CD4-positive, alpha-beta memory T cell (primary cell): ENCODE measurements around the gene NUDT12. TPM values are rescaled to one million over a fixed set of nuclear protein-coding genes. Genes with fewer than 3 reads are reported as not detected.

Source experiments
- CTCF ChIA-PET: fragments of 350-600 bp; sonication (Branson Sonifier 250); formaldehyde crosslinking; loops from one replicate; lab custom pipeline; 2021; ENCODE audit warnings: inconsistent platforms; ENCODE audit not compliant: partially characterized antibody; lab: Charles Lee
- POLR2A ChIA-PET: fragments of 350-600 bp; sonication (Branson Sonifier 250); formaldehyde crosslinking; loops from one replicate; lab custom pipeline; 2021; ENCODE audit not compliant: partially characterized antibody; lab: Charles Lee
- DNase-seq, 5 donors: peaks; one replicate each; pipeline versions ENCODE4 v3.0.0 to v3.0.0-alpha.2; 2020 to 2022; ENCODE audit warnings: mixed read lengths in 1 of 5
- H3K27ac ChIP-seq: one replicate; pipeline ENCODE4 v1.7.0; 2013; ENCODE audit warnings: low read depth, low read length
- H3K27me3 ChIP-seq: 2 replicates; pipeline ENCODE4 v1.7.0; 2013; ENCODE audit warnings: mild to moderate bottlenecking, low read length, moderate library complexity; ENCODE audit not compliant: insufficient read depth
- H3K36me3 ChIP-seq: 2 replicates; pipeline ENCODE4 v1.7.0; 2013; ENCODE audit warnings: mild to moderate bottlenecking, low read length, moderate library complexity; ENCODE audit not compliant: insufficient read depth
- H3K4me1 ChIP-seq: 2 replicates; pipeline ENCODE4 v1.7.0; 2013; ENCODE audit warnings: mild to moderate bottlenecking, low read length, moderate library complexity; ENCODE audit not compliant: insufficient read depth
- H3K4me3 ChIP-seq, 2 donors: one replicate each; pipeline ENCODE4 v1.7.0; 2013; ENCODE audit warnings: low read length in 2 of 2, mild to moderate bottlenecking in 1 of 2
- H3K9me3 ChIP-seq, 2 donors: one replicate each; pipeline ENCODE4 v1.7.0; 2013; ENCODE audit warnings: low read length in 2 of 2, control low read depth in 1 of 2; ENCODE audit not compliant: control insufficient read depth in 1 of 2
- H3K27ac Mint-ChIP-seq, 7 donors: one replicate each; pipeline ENCODE4 v1.8.0; 2020 to 2021; ENCODE audit warnings: mixed read lengths in 7 of 7, mild to moderate bottlenecking in 6 of 7, inconsistent platforms in 3 of 7, moderate library complexity in 3 of 7
- H3K27me3 Mint-ChIP-seq, 2 donors: one replicate each; pipeline ENCODE4 v1.8.0; 2020 to 2021; ENCODE audit warnings: mixed read lengths in 2 of 2
- H3K36me3 Mint-ChIP-seq, 2 donors: one replicate each; pipeline ENCODE4 v1.8.0; 2020 to 2021; ENCODE audit warnings: mixed read lengths in 2 of 2, inconsistent platforms in 1 of 2, mild to moderate bottlenecking in 1 of 2
- H3K4me1 Mint-ChIP-seq, 4 donors: one replicate each; pipeline ENCODE4 v1.8.0; 2020 to 2021; ENCODE audit warnings: mixed read lengths in 4 of 4, mild to moderate bottlenecking in 1 of 4
- H3K4me3 Mint-ChIP-seq, 8 donors: one replicate each; pipeline ENCODE4 v1.8.0; 2020 to 2021; ENCODE audit warnings: mixed read lengths in 8 of 8, mild to moderate bottlenecking in 7 of 8, moderate library complexity in 6 of 8, inconsistent platforms in 3 of 8
- H3K9me3 Mint-ChIP-seq, 8 donors: one replicate each; pipeline ENCODE4 v1.8.0; 2020 to 2021; ENCODE audit warnings: mixed read lengths in 8 of 8, mild to moderate bottlenecking in 5 of 8, inconsistent platforms in 3 of 8, moderate library complexity in 1 of 8
- intact Hi-C: fragments of 100-400 bp; cut with micrococcal nuclease; formaldehyde crosslinking; loops from one replicate; pipeline ENCODE4 v1.15.1; 2023
- polyA plus RNA-seq, 2 donors: library from polyadenylated mRNA; unstranded; fragments of 300-500 nt; fragmentation: Illumina TruSeq; gene quantifications; one replicate each; pipeline ENCODE4 v1.2.3, GENCODE V29; 2021
- total RNA-seq, 2 experiments: library from RNA; stranded (reverse); gene quantifications; one replicate each; pipeline ENCODE4 v1.2.3, GENCODE V29; 2021

Gene NUDT12
- total and polyA plus RNA-seq, 4 experiments from 2014 or later: 0.61 to 2.8 (median 1.6) TPM

DNA sequence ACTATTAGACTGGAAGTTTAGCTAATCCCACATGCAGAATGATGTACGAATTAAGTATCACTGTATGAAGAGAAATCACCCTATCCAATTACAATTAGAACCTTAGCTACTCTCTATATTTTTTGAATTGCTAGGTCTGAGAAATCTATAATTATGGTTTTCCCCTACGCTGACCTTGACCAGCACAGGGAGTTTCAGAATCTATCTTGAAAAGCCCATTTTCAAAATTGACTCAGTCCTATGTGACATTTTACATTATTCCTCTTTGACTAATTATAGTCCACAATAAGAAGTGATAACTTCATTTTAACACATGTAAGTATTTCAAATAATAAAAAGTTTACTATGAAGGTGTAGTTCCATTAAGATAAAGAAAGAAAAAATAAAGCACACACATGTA, 21.5 kb downstream of the NUDT12 start:
- H3K27me3 ChIP-seq: no peaks in the 10 kb centered on the region
- no peak overlapping the region for H3K27ac ChIP-seq
- intact Hi-C loops: no loop called here
- Mint-ChIP-seq H3K27me3 (no peaks in the 10 kb centered on the region), H3K4me1 (no peaks in the 10 kb centered on the region), H3K27ac (no peak overlapping the region), H3K36me3 (no peaks in the 10 kb centered on the region), H3K9me3 (no peaks in the 10 kb centered on the region), H3K4me3 (no peak overlapping the region)
- H3K4me3 ChIP-seq: no peak overlapping the region
- no peaks in the 10 kb centered on the region for H3K36me3 ChIP-seq
- POLR2A ChIA-PET: no interaction called here
- no peaks in the 10 kb centered on the region for H3K9me3 ChIP-seq
- H3K4me1 ChIP-seq: no peaks in the 10 kb centered on the region
- CTCF ChIA-PET: no interaction called here
- DNase-seq: no peak

DNA sequence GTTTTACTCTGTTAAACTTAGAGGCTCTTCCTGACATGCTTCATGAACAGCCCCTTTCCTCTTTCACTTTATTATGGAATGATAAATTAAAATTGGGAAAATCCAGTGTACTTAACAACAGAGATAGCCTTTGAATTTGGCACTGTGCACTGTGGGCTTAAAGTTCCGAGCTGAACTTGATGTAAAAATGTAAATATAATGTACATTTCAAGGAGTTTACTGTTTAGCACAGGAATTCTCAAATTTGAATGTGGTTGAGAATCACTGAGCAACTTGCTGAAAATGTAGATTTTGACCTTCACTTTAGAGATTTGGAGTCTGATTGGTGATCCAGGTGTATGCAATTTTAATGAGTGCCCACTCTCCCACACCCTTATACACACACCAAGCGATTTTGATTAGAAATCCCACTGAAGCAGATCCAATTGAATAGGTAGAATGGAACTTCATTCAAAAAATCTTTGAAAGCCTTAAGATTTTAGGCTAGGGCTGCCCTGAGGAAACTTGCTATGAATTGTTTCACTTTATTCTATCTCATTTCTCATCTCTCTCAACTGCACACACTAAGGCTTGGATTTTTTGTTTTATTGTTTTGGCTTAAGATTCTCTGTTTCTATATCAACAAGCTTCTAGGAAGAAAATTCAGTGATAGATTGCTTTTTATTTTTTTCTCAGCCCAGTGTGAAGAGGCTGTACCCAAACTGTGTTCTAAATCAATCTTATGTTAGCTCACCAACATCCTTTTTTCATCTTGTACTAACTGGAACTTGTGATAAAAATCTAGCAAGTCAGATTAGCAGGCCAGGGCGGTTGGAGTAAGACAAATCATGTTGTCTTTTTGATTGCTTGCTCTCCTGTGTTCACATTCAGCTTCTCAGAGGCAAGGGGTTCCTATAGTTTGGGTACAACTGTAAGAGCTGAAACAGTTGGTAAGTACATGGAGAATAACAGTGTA, 22.9 kb downstream of the NUDT12 start:
- no peaks in the 10 kb centered on the region for H3K9me3 ChIP-seq
- no peaks in the 10 kb centered on the region for H3K36me3 Mint-ChIP-seq
- H3K36me3 ChIP-seq: no peaks in the 10 kb centered on the region
- DNase-seq: no peak
- H3K27ac ChIP-seq: no peak overlapping the region
- intact Hi-C loops: no loop called here
- no peaks in the 10 kb centered on the region for H3K27me3 Mint-ChIP-seq
- CTCF ChIA-PET: no interaction called here
- H3K27ac Mint-ChIP-seq: no peak overlapping the region
- no peaks in the 10 kb centered on the region for H3K4me1 Mint-ChIP-seq
- H3K4me3 ChIP-seq: no peak overlapping the region
- POLR2A ChIA-PET: no interaction called here
- no peaks in the 10 kb centered on the region for H3K4me1 ChIP-seq
- H3K27me3 ChIP-seq: no peaks in the 10 kb centered on the region
- H3K4me3 Mint-ChIP-seq: no peak overlapping the region
- no peaks in the 10 kb centered on the region for H3K9me3 Mint-ChIP-seq

DNA sequence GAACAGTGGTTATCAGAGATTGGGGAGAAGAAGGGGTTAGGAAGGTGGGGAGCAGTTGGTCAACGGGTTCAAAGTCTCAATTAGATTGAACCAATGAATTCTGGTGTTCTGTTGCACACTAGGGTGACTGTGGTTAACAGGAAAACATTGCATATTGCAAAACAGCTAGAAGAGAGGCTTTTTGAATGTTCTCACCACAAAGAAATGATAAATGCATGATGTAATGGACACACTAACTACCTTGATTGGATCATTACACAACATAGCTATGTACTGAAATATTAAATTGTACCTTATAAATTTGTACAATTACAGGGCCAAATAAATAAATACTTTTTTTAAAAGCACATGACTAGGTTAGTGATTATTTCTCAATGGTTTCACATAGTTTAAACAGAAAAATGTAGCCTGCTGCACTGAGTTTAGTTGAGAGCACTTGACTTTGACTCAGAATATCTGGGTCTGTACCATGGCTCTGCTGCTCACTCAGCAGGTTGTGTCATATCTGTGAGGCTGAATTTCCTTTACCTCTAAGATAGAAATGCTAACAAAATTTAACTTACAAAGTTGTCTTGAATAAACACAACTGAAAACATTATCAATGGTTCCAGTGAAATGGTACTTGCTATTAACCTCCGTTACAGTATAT, 30.4 kb downstream of the NUDT12 start:
- POLR2A ChIA-PET: no interaction called here
- Mint-ChIP-seq H3K9me3 (no peaks in the 10 kb centered on the region), H3K4me3 (no peak overlapping the region), H3K4me1 (no peaks in the 10 kb centered on the region), H3K36me3 (no peaks in the 10 kb centered on the region), H3K27me3 (peaks cover 0 to 4% of the 10 kb centered on the region in 2 donors), H3K27ac (no peak overlapping the region)
- Histone ChIP-seq H3K36me3 (no peaks in the 10 kb centered on the region), H3K4me3 (no peak overlapping the region), H3K9me3 (no peaks in the 10 kb centered on the region), H3K27me3 (no peaks in the 10 kb centered on the region), H3K4me1 (no peaks in the 10 kb centered on the region), H3K27ac (no peak overlapping the region)
- DNase-seq: no peak
- CTCF ChIA-PET: no interaction called here
- intact Hi-C loops: no loop called here

DNA sequence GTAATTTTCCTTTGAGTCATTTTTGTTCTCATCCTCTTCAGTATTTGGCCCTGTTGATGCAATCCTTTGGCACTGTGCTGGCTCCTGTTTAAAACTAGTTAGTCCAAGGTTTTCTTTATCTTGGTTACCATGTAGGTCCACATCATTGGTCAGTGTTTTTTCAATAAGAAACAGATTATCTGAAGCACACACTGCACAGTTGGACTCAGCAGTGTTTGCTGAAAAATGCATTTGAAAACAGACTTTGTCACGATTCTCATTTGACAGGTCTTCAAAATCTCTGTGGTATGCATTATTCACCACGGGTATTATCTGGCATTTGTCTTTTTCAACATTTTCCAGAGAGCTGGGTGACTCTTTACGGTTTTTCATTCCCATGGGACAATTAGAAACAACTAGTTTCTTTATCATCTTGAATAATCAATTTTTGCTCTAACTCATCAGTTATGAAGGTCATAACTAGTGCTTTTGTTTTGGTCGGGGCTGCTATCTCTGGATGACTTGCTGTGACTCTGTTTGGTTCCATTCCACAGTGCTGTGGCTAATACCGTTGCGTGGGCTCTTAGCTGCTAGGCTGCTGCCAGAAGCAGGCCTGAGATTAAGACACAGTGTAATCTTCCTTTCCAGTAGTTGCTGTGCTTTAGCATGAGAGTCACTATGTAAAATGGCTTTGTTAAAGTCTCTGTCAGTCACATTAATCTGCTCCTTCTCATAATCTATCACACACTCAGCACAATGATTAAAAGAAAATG, 36.2 kb downstream of the NUDT12 start:
- no peak overlapping the region for H3K27ac Mint-ChIP-seq
- no peaks in the 10 kb centered on the region for H3K4me1 ChIP-seq

DNA sequence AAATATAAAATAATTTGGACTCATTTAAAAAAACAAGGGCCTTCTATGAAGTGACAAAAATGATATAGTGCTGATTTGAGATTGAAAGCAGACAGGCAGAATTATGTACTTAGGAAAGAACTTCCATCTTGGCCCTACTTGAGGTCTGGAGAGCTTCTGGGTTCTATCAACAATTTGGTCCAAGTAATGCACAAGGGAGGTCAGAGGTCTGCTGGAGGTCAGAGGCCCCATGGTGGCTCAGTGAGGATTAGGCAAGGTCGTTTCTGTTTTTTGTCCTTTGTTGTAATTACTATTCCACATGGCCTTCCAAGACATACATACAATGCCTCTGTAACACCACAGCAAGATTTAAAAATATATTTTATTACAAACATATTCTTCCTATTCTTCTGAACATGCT, 37.2 kb downstream of the NUDT12 start:
- Histone ChIP-seq H3K9me3 (no peaks in the 10 kb centered on the region), H3K27ac (no peak overlapping the region), H3K27me3 (no peaks in the 10 kb centered on the region), H3K36me3 (no peaks in the 10 kb centered on the region), H3K4me1 (no peaks in the 10 kb centered on the region), H3K4me3 (no peak overlapping the region)
- H3K36me3 Mint-ChIP-seq: no peaks in the 10 kb centered on the region
- no peaks in the 10 kb centered on the region for H3K9me3 Mint-ChIP-seq
- peak overlapping the region in 1 of 7 donors; percentile 53 for H3K27ac Mint-ChIP-seq
- intact Hi-C loops: no loop called here
- ChIA-PET POLR2A (no interaction called here), CTCF (no interaction called here)
- H3K4me3 Mint-ChIP-seq: no peak overlapping the region
- DNase-seq: no peak
- H3K4me1 Mint-ChIP-seq: peaks cover 0 to 2% (median 0%) of the 10 kb centered on the region in 4 donors
- H3K27me3 Mint-ChIP-seq: peaks cover 0 to 2% of the 10 kb centered on the region in 2 donors

More for the DNA sequence above, 36.2 kb downstream of the NUDT12 start:
- Histone ChIP-seq H3K27me3 (no peaks in the 10 kb centered on the region), H3K27ac (no peak overlapping the region), H3K9me3 (no peaks in the 10 kb centered on the region), H3K4me3 (no peak overlapping the region), H3K36me3 (no peaks in the 10 kb centered on the region)
- Mint-ChIP-seq H3K36me3 (no peaks in the 10 kb centered on the region), H3K4me3 (no peak overlapping the region), H3K9me3 (no peaks in the 10 kb centered on the region), H3K4me1 (peaks cover 0 to 2% (median 0%) of the 10 kb centered on the region in 4 donors), H3K27me3 (peaks cover 0 to 2% of the 10 kb centered on the region in 2 donors)
- POLR2A ChIA-PET: no interaction called here
- no peak for DNase-seq
- CTCF ChIA-PET: no interaction called here
- intact Hi-C loops: no loop called here

DNA sequence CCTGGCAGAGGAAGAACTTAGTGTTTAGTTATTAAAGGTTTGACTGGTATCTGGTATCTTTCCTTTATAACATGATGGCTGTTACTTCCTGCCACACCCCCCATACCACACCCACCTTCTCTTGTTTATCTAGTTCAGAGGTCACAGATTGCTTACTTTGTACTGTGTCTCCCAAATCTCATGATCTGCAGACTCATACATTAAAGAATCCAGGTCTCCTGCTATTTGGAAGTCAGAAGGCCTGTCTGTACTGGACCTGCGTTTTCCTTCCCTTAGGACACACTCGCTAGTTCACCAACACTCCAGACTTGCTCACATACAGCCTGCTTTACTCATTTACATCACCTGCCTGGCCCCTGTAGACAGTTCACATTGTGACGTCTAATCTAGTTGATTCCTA, 39.3 kb downstream of the NUDT12 start:
- Histone ChIP-seq H3K27ac (no peak overlapping the region), H3K4me1 (no peaks in the 10 kb centered on the region), H3K27me3 (no peaks in the 10 kb centered on the region), H3K36me3 (no peaks in the 10 kb centered on the region), H3K9me3 (no peaks in the 10 kb centered on the region), H3K4me3 (no peak overlapping the region)
- ChIA-PET CTCF (no interaction called here), POLR2A (no interaction called here)
- Mint-ChIP-seq H3K27me3 (peaks cover 2% of the 10 kb centered on the region in 2 donors), H3K27ac (no peak overlapping the region), H3K36me3 (no peaks in the 10 kb centered on the region), H3K4me1 (peaks cover 0 to 2% (median 0%) of the 10 kb centered on the region in 4 donors), H3K9me3 (no peaks in the 10 kb centered on the region), H3K4me3 (no peak overlapping the region)
- DNase-seq: no peak
- intact Hi-C loops: no loop called here

DNA sequence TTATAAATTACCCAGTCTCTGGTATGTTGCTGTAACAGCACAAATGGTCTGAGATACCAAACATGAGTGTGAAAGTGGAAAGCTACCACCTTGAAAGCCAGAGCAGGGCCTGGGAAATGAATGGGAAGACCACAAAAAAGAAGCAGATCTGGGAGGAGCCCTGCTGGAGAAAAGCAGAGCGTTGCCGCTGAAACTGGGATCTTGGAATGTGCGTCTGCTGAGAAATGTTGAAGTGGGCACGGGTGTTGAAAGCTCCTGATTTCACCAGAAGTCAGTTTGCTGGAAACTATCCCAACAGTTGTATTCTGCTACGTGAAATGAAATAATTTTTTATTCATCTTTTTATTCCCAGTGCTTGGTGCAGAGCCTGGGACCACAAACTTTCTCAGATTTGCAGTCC, 40.0 kb downstream of the NUDT12 start:
- intact Hi-C loops: no loop called here

More for the DNA sequence above, 40.0 kb downstream of the NUDT12 start:
- H3K36me3 ChIP-seq: no peaks in the 10 kb centered on the region
- no peaks in the 10 kb centered on the region for H3K36me3 Mint-ChIP-seq
- DNase-seq: no peak
- peaks cover 2% of the 10 kb centered on the region in 2 donors for H3K27me3 Mint-ChIP-seq
- no peak overlapping the region for H3K27ac Mint-ChIP-seq
- H3K4me1 Mint-ChIP-seq: peaks cover 0 to 2% (median 0%) of the 10 kb centered on the region in 4 donors
- no peak overlapping the region for H3K4me3 Mint-ChIP-seq
- ChIA-PET CTCF (no interaction called here), POLR2A (no interaction called here)
- no peaks in the 10 kb centered on the region for H3K9me3 Mint-ChIP-seq
- no peaks in the 10 kb centered on the region for H3K9me3 ChIP-seq
- no peak overlapping the region for H3K27ac ChIP-seq
- H3K4me3 ChIP-seq: no peak overlapping the region
- no peaks in the 10 kb centered on the region for H3K4me1 ChIP-seq
- no peaks in the 10 kb centered on the region for H3K27me3 ChIP-seq
